Neural progenitor cell (in vitro differentiated cells): Measurements from ENCODE around the gene LRRC38.
"Not testable (repeated sequence)": the region's sequence is repeated elsewhere in the genome, so short reads cannot be mapped to it uniquely, and the experiment has no call there.

Source experiments
- EZH2 ChIP-seq: fragments of 200-600 bp; sonication (generic); IDR thresholded peaks from 2 replicates; pipeline ENCODE4 v1.6.1; 2017; ENCODE audit warnings: antibody characterized with exemption, mild to moderate bottlenecking, moderate library complexity
- EZH2phosphoT487 ChIP-seq: fragments of 200-600 bp; sonication (generic); IDR thresholded peaks from 2 replicates; pipeline ENCODE4 v1.6.1; 2017; ENCODE audit warnings: antibody characterized with exemption
- TF ChIP-seq, protein P1 (sequence below): fragments of 200-600 bp; sonication (generic); IDR thresholded peaks from 2 replicates; pipeline ENCODE4 v1.5.1; 2017; ENCODE audit warnings: antibody characterized with exemption, mild to moderate bottlenecking

DNA sequence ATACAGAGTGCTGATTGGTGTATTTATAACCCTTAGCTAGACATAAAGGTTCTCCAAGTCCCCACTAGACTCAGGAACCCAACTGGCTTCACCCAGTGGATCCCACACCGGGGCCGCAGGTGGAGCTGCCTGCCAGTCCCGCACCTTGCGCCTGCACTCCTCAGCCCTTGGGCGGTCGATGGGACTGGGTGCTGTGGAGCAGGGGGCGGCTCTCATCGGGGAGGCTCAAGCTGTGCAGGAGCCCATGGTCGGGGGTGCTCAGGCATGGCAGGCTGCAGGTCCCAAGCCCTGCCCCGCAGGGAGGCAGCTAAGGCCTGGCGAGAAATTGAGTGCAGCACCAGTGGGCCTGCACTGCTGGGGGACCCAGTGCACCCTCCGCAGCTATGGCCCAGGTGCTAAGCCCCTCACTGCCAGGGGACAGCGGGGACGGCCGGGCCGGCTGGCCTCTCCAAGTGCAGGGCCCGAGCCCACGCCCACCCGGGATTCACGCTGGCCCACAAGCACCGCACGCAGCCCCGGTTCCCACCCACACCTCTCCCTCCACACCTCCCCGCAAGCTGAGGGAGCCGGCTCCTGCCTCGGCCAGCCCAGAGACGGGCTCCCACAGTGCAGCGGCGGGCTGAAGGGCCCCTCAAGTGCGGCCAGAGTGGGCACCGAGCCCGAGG is 80.0 kb downstream of the LRRC38 start:
- TF ChIP-seq EZH2phosphoT487, EZH2: not testable (repeated sequence)
- TF ChIP-seq, protein P1, sequence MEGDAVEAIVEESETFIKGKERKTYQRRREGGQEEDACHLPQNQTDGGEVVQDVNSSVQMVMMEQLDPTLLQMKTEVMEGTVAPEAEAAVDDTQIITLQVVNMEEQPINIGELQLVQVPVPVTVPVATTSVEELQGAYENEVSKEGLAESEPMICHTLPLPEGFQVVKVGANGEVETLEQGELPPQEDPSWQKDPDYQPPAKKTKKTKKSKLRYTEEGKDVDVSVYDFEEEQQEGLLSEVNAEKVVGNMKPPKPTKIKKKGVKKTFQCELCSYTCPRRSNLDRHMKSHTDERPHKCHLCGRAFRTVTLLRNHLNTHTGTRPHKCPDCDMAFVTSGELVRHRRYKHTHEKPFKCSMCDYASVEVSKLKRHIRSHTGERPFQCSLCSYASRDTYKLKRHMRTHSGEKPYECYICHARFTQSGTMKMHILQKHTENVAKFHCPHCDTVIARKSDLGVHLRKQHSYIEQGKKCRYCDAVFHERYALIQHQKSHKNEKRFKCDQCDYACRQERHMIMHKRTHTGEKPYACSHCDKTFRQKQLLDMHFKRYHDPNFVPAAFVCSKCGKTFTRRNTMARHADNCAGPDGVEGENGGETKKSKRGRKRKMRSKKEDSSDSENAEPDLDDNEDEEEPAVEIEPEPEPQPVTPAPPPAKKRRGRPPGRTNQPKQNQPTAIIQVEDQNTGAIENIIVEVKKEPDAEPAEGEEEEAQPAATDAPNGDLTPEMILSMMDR: not testable (repeated sequence)
